GM12864 (cell line): ENCODE data around the gene EFCAB6.
A peak's percentile ranks its signal among the peaks of the same experiment; 100 is the strongest.

Experiments used
- DNase-seq: peaks from one replicate; pipeline ENCODE4 v3.0.0-alpha.2; 2011; ENCODE audit warnings: low read depth
- H3K4me3 ChIP-seq: 2 replicates; pipeline ENCODE4 v1.5.1; 2011; ENCODE audit warnings: mild to moderate bottlenecking, low read depth, low read length, control low read depth
- TF ChIP-seq, protein P1 (sequence below): IDR thresholded peaks from 2 replicates; pipeline ENCODE4 v1.5.1; 2011; ENCODE audit warnings: low read depth, mild to moderate bottlenecking, moderate library complexity, low read length, control low read depth, inconsistent platforms; ENCODE audit errors: missing control alignments

EFCAB6 gene

DNA sequence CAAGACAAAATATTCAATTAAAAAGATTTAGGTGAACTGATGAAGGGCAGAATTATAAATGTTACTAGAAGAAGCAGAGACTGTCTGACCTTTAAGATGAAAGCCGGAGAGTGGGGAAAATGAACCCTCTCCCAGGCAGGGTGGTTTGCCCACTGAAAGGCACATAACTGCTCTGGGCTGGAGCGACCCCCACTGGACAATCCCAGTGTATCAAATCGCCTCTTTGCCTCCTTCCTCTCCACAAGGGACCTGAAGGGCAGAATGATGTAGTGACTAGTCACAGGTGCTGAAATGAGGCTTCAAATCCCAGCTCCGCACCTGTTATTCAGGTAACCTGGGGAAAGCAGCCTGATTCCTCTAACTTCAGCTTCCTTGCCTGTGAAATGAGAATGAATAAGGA, 69.0 kb downstream of the EFCAB6 start:
- TF ChIP-seq, protein P1, sequence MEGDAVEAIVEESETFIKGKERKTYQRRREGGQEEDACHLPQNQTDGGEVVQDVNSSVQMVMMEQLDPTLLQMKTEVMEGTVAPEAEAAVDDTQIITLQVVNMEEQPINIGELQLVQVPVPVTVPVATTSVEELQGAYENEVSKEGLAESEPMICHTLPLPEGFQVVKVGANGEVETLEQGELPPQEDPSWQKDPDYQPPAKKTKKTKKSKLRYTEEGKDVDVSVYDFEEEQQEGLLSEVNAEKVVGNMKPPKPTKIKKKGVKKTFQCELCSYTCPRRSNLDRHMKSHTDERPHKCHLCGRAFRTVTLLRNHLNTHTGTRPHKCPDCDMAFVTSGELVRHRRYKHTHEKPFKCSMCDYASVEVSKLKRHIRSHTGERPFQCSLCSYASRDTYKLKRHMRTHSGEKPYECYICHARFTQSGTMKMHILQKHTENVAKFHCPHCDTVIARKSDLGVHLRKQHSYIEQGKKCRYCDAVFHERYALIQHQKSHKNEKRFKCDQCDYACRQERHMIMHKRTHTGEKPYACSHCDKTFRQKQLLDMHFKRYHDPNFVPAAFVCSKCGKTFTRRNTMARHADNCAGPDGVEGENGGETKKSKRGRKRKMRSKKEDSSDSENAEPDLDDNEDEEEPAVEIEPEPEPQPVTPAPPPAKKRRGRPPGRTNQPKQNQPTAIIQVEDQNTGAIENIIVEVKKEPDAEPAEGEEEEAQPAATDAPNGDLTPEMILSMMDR, result peak; percentile 19
- H3K4me3 ChIP-seq, result no peak overlapping the region
- DNase-seq, result no peak

DNA sequence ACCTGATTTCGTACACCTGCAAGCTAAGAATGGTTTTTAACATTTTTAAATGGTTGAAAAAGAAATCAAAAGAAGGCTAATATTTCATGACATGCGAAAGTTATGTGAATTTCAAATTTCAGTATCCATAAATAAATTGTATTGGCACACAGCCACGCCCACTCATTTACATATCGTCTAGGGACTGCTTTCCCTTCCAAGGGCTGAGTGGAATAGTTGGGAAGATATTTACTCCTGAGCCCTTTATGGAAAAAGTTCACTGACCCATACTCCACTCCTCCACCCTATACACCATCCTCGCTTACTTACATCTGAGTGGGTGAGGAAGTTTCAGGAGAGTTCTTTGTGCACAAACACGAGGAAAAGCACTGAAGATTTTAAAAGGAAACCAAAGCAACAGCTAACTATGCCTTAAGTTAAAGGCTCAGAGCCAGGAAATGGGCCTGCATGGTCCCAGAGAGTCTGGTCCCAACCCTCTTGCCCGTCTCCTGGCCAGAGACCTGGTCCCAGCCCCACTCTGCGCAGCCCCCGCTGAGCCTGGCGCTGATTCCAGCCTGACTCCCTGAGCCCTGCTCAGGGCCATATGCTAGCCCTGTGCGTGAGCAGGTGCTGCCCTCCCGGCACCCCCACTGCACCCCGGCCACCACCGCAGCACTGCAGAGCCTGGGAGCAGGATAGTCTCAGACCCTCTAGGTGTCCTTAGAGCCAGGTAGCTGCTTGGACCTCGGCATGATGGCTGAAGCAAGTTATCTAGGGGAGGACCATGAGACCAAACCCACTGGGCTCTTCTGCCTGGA, 69.8 kb downstream of the EFCAB6 start:
- TF ChIP-seq, protein P1, result no peak

DNA sequence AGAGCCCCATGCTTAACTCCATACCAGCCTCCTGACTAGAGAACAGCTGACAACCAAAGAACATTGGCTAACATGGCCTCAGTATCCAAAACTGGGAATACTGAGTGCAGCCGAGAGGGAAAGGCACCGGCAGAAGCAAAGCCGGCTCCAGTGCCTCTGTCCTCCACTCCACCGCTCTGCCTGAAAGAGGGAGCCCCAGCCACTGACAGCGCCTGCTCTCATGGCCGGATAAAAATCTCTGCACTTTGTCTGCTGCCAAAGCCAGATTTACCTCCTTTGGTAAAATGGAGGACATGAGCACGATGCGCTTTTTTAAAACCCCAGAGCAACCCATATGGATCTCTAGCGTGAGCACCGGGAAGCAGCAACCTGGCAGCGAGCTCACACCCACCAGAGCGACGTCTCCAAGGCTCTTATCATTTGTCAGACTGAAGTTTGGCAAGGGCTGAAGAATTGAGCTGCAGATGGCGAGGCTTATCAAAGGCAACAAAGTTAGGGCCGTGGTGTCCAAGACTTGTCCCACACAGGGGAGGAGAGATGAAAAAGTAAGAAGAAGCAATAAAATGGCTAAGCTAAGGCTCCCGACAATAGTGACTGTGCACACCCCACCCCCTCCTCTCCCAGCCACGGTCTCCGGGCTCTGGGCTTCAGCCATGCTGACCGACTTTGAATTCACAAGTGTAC, 71.4 kb downstream of the EFCAB6 start:
- TF ChIP-seq, protein P1, result no peak

More for the DNA sequence above, 69.8 kb downstream of the EFCAB6 start:
- no peak overlapping the region for H3K4me3 ChIP-seq
- no peak for DNase-seq

DNA sequence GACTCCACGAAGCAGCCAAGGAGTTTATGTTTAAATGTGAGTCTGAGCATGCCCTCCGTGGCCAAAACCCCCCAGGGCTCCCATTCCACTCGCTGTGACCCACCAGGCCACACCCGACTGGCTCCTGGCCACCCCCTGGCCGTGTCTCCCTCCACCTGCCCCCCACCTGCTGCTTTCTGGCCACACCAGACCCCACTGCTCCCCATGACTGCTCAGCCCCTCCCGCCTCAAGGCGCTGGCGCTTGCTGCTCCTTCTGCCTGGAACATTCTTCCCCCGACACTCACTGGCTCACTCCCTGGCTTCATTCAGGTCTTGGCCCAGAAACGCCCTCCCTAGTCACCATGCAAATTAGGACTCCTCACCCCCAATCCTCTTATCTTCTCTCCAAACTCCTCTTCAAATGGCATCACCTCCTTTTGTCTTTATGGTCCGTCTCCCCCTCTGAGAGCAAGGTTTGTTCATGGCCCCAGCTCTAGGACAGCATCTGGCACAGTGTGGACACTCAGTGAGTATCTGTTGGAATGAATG, 72.2 kb downstream of the EFCAB6 start:
- no peak for DNase-seq
- no peak overlapping the region for H3K4me3 ChIP-seq
- TF ChIP-seq, protein P1, result no peak

More for the DNA sequence above, 71.4 kb downstream of the EFCAB6 start:
- no peak overlapping the region for H3K4me3 ChIP-seq
- DNase-seq, result no peak

DNA sequence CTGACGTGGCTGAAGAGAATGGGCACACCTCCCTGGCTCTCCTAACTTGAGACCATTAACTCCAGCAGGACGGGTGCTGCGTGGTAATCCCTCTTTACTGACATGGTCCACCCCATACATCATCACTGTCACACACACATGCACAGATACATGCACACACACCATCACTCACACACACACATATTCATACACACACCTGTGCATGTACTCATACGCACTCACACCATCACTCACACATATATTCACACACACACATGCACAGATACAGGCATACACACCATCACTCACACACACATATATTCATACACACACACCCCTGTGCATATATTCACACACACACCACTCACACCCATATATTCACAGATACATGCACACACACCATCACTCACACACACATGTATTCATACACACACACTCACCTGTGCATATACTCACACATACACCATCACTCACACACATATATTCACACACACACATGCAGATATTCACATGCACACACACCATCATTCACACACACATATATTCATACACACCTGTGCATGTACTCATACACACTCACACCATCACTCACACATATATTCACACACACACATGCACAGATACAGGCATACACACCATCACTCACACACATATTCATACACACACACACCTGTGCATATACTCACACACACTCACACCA, 74.8 kb downstream of the EFCAB6 start:
- no peak for DNase-seq
- TF ChIP-seq, protein P1, result no peak

DNA sequence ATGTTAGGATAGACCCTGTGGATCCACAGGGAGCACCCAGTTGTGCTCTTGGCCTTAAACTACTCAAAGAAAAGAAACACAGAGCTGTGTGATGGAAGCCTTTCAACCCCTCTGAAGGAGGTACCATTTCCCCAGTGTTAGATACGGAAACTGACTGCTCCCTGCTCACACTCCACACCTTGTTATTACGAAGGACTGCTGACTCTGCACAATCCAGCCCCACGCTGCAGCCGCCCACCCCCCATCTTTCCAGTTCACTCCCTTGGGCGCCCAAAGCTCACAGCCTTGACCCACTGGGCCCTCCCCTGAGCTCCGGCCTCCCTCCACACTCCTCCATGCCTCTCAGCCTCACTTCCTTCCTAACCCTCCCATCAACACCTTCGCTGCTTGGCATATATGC, 75.5 kb downstream of the EFCAB6 start:
- no peak overlapping the region for H3K4me3 ChIP-seq
- TF ChIP-seq, protein P1, result no peak
- DNase-seq, result no peak

More for the DNA sequence above, 74.8 kb downstream of the EFCAB6 start:
- H3K4me3 ChIP-seq, result no peak overlapping the region
